GM21367 (cell line): Measurements from ENCODE around the gene C2CD2L.
"Not testable (repeated sequence)": the region's sequence is repeated elsewhere in the genome, so short reads cannot be mapped to it uniquely, and the experiment has no call there.

ENCODE experiments used
- ATAC-seq: cut with Tn5 transposase; IDR thresholded peaks from one replicate; pipeline ENCODE4 v1.9.1; 2021; ENCODE audit not compliant: unreplicated experiment

C2CD2L gene

GRCh38 chr11:119113716-119114115 lies 6.6 kb downstream of the C2CD2L start:
- ATAC-seq = no peak

- ATAC-seq = no peak
Observed at GRCh38 chr11:119114351-119114750, 7.2 kb downstream of the C2CD2L start.

GRCh38 chr11:119115484-119116234 lies 8.5 kb downstream of the C2CD2L start:
- no peak for ATAC-seq

- ATAC-seq = no peak
Observed at GRCh38 chr11:119116235-119116594, 9.1 kb downstream of the C2CD2L start.

GRCh38 chr11:119116601-119117000 lies 9.5 kb downstream of the C2CD2L start:
- ATAC-seq = no peak

- ATAC-seq = no peak
Observed at GRCh38 chr11:119117004-119117706, 10.0 kb downstream of the C2CD2L start.

- ATAC-seq = no peak
Observed at GRCh38 chr11:119118227-119118626, 11.1 kb downstream of the C2CD2L start.

- no peak for ATAC-seq
Observed at GRCh38 chr11:119118946-119119345, 11.8 kb downstream of the C2CD2L start.

- no peak for ATAC-seq
Observed at GRCh38 chr11:119120639-119121007, 13.5 kb downstream of the C2CD2L start.

GRCh38 chr11:119121008-119121810 lies 14.1 kb downstream of the C2CD2L start, which contains the start of gene HINFP:
Gene HINFP, plus strand, starts transcription at chr11:119121580. Its CDS starts 5,365 bp downstream, at chr11:119126945.
- ATAC-seq = peak; percentile 93

- ATAC-seq = peak; percentile 2
Observed at GRCh38 chr11:119121811-119122124, 14.6 kb downstream of the C2CD2L start.

- no peak for ATAC-seq
Observed at GRCh38 chr11:119125821-119126220, 18.7 kb downstream of the C2CD2L start.

- no peak for ATAC-seq
Observed at GRCh38 chr11:119126675-119127268, 19.6 kb downstream of the C2CD2L start.

GRCh38 chr11:119130662-119131061 lies 23.5 kb downstream of the C2CD2L start:
- ATAC-seq = no peak

- ATAC-seq = no peak
Observed at GRCh38 chr11:119134389-119134978, 27.3 kb downstream of the C2CD2L start.

- not testable (repeated sequence) for ATAC-seq
Observed at GRCh38 chr11:119139276-119139675, 32.1 kb downstream of the C2CD2L start.

- no peak for ATAC-seq
Observed at GRCh38 chr11:119144825-119145486, 37.8 kb downstream of the C2CD2L start.

- ATAC-seq = no peak
Observed at GRCh38 chr11:119145551-119145950, 38.4 kb downstream of the C2CD2L start.

- no peak for ATAC-seq
Observed at GRCh38 chr11:119147604-119148333, 40.6 kb downstream of the C2CD2L start.

- ATAC-seq = no peak
Observed at GRCh38 chr11:119148720-119149017, 41.5 kb downstream of the C2CD2L start.
